ACHN (cell line): ENCODE data around the gene SLC38A3.
"Not testable (repeated sequence)": the region's sequence is repeated elsewhere in the genome, so short reads cannot be mapped to it uniquely, and the experiment has no call there.

ENCODE experiments used
- DNase-seq: peaks from one replicate; pipeline ENCODE4 v3.0.0-alpha.2; 2015
- in situ Hi-C: cut with HindIII; loops from 2 replicates; pipeline ENCODE4 v1.10.0; 2017; ENCODE audit warnings: low sequenced_read_pairs, low pct_ligation_motif_present, low pct_unique_long_range_greater_than_20kb

The SLC38A3 gene

GRCh38 chr3:50258979-50259378, 53.9 kb downstream of the SLC38A3 start:
- no peak for DNase-seq
- in situ Hi-C loops: no loop called here

- no peak for DNase-seq
- in situ Hi-C loops: no loop called here
Measured at GRCh38 chr3:50259432-50260026, 54.5 kb downstream of the SLC38A3 start.

- DNase-seq: peak; percentile 87
- in situ Hi-C loops: no loop called here
Measured at GRCh38 chr3:50260027-50260941, 55.2 kb downstream of the SLC38A3 start.

- in situ Hi-C loops: no loop called here
- no peak for DNase-seq
Measured at GRCh38 chr3:50260942-50261441, 55.9 kb downstream of the SLC38A3 start.

- in situ Hi-C loops: no loop called here
- no peak for DNase-seq
Measured at GRCh38 chr3:50261505-50261904, 56.4 kb downstream of the SLC38A3 start.

GRCh38 chr3:50262200-50262599, 57.1 kb downstream of the SLC38A3 start:
- DNase-seq, in situ Hi-C loops: not testable (repeated sequence)

- DNase-seq: no peak
- in situ Hi-C loops: no loop called here
Measured at GRCh38 chr3:50262778-50263177, 57.7 kb downstream of the SLC38A3 start.

- in situ Hi-C loops: no loop called here
- no peak for DNase-seq
Measured at GRCh38 chr3:50263478-50264382, 58.7 kb downstream of the SLC38A3 start.

- in situ Hi-C loops: no loop called here
- peak; percentile 92 for DNase-seq
Measured at GRCh38 chr3:50264383-50264963, 59.4 kb downstream of the SLC38A3 start.

GRCh38 chr3:50264964-50265485, 60.0 kb downstream of the SLC38A3 start:
- in situ Hi-C loops: no loop called here
- no peak for DNase-seq

- in situ Hi-C loops: no loop called here
- no peak for DNase-seq
Measured at GRCh38 chr3:50265571-50265970, 60.5 kb downstream of the SLC38A3 start.

GRCh38 chr3:50266017-50266416, 60.9 kb downstream of the SLC38A3 start:
- no peak for DNase-seq
- in situ Hi-C loops: no loop called here

- in situ Hi-C loops: no loop called here
- no peak for DNase-seq
Measured at GRCh38 chr3:50266836-50267235, 61.8 kb downstream of the SLC38A3 start.

GRCh38 chr3:50267280-50267913, 62.3 kb downstream of the SLC38A3 start:
- in situ Hi-C loops: no loop called here
- peak; percentile 21 for DNase-seq

GRCh38 chr3:50268276-50268675, 63.2 kb downstream of the SLC38A3 start:
- DNase-seq: no peak
- in situ Hi-C loops: no loop called here

- DNase-seq: peak; percentile 48
- in situ Hi-C loops: no loop called here
Measured at GRCh38 chr3:50268703-50269451, 63.8 kb downstream of the SLC38A3 start, which contains the start of gene SEMA3B. SEMA3B (plus strand) TSS chr3:50269147; CDS start chr3:50269241, 94 bp downstream.

- in situ Hi-C loops: no loop called here
- no peak for DNase-seq
Measured at GRCh38 chr3:50269460-50269859, 64.4 kb downstream of the SLC38A3 start.
